Liver (tissue), 3 donors: Measurements from ENCODE around the gene TMEM14A.

Experiments
- EGR1 ChIP-seq, 2 donors: IDR thresholded peaks; 2 replicates each; pipeline ENCODE4 v1.6.1; 2016 to 2018; ENCODE audit warnings: antibody characterized with exemption in 2 of 2, low read depth in 2 of 2
- JUND ChIP-seq, 2 donors: IDR thresholded peaks; 2 replicates each; pipeline ENCODE4 v1.6.1; 2016; ENCODE audit warnings: antibody characterized with exemption in 2 of 2
- RXRA ChIP-seq, 2 donors: IDR thresholded peaks; 2 replicates each; pipeline ENCODE4 v1.6.1; 2017 to 2018; ENCODE audit warnings: antibody characterized with exemption in 2 of 2, mild to moderate bottlenecking in 1 of 2
- TF ChIP-seq, protein P1 (sequence below): fragments of 150-350 bp; IDR thresholded peaks from 2 replicates; pipeline ENCODE4 v1.5.1; 2017; ENCODE audit warnings: improper control_type of control experiment, low read depth, low read length; ENCODE audit not compliant: missing input control
- donor health status: healthy.
- donor health status: healthy.

DNA sequence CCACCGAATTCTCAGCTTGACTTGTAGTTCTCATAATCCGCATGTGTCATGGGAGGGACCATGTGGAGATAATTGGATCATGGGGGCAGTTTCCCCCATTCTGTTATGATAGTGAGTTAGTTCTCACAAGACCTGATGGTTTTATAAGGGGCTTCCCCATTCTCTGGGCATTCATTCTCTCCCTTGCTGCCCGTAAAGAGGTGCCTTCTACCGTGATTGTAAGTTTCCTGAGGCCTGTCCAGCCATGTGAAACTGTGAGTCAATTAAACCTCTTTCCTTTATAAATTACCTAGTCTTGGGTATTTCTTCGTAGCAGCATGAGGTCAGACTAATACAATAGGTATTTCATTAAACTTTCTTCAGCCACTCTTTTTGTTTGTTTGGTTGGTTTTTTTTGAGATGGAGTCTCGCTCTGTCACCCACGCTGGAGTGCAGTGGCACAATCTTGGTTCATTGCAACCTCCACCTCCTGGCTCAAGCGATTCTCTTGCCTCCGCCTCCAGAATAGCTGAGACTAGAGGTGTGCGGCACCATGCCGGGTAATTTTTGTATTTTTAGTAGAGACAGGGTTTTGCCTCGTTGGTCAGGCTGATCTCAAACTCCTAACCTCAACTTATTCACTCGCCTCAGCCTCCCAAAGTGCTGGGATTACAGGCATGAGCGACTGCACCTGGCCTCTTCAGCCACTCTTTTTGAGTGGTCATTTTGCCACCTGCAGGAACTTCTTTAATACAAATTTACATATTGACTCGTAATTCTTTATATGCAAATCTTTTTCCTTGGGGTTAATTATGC, 56.0 kb downstream of the TMEM14A start:
- TF ChIP-seq, protein P1, sequence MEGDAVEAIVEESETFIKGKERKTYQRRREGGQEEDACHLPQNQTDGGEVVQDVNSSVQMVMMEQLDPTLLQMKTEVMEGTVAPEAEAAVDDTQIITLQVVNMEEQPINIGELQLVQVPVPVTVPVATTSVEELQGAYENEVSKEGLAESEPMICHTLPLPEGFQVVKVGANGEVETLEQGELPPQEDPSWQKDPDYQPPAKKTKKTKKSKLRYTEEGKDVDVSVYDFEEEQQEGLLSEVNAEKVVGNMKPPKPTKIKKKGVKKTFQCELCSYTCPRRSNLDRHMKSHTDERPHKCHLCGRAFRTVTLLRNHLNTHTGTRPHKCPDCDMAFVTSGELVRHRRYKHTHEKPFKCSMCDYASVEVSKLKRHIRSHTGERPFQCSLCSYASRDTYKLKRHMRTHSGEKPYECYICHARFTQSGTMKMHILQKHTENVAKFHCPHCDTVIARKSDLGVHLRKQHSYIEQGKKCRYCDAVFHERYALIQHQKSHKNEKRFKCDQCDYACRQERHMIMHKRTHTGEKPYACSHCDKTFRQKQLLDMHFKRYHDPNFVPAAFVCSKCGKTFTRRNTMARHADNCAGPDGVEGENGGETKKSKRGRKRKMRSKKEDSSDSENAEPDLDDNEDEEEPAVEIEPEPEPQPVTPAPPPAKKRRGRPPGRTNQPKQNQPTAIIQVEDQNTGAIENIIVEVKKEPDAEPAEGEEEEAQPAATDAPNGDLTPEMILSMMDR = no peak
- TF ChIP-seq RXRA (IDR thresholded peaks at IDR 0.05) = no peak
- no peak for TF ChIP-seq EGR1 (IDR thresholded peaks at IDR 0.05; ENCODE audit: low read depth in 2 of 2)
- TF ChIP-seq JUND (IDR thresholded peaks at IDR 0.05) = no peak
